Medulla oblongata (tissue), 1 donor: ENCODE measurements around the gene PARVG.
A peak's percentile ranks its signal among the peaks of the same experiment; 100 is the strongest.

Source experiments
- DNase-seq: peaks from one replicate; pipeline ENCODE4 v3.0.0-alpha.2; 2015; ENCODE audit errors: extremely low spot score

Gene PARVG

GRCh38 chr22:44181033-44181911 is 547 bp downstream of the PARVG start:
- peak; percentile 40 for DNase-seq

DNA sequence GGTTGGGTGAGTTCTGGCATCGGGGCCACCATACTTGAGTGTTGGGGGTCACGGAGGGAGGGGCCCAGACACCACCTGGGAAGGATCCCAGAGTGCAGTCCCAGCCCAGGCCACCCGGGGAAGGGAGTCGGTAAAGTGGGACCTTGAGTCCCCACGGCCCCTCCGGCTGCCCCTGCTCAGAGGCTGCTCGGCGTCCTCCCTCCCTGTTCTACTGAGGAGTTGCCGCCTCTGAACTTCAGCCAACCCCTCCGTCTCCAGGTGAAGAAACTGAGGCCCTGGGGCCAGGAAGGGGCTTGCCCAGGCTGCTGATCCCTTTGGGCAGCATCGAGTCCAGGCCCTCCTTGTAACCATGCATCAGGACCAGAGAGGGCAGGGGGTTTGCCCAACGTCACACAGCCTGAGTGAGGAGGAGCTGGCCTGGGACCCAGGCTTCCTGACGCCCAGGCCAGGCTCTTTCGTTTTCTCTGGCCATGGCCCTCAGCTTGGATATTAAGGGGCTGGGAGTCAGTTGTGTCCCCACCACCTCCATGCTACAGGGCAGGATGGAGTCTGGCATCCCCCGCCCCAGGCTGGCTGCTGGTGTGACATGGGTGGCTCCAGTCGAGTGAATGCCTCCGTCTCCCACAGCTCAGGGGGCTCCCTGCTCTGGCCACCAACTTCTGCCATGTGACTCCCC is 1.3 kb downstream of the PARVG start:
- no peak for DNase-seq

- peak; percentile 74 for DNase-seq
Observed at GRCh38 chr22:44182588-44183286, 2.0 kb downstream of the PARVG start.

- no peak for DNase-seq
Observed at GRCh38 chr22:44183287-44183588, 2.5 kb downstream of the PARVG start.

DNA sequence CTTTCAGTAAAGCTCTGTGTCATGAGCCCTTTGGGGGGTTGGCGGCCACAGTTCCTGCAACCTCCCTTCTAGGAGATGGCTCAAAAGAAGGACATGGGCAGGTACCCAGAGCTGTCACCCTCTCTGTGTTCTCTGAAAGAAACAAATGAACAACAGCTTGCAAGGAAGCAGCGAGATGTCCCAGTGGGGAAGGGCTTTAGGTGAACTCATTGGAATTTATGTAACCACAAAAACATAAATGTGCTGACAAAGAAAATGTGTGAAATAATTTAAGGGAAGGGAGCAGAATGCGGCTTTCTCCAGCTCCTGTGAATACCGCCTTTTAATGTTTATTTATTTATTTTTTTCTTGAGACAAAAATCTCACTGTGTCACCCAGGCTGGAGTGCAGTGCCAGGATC is 3.3 kb downstream of the PARVG start:
- no peak for DNase-seq

DNA sequence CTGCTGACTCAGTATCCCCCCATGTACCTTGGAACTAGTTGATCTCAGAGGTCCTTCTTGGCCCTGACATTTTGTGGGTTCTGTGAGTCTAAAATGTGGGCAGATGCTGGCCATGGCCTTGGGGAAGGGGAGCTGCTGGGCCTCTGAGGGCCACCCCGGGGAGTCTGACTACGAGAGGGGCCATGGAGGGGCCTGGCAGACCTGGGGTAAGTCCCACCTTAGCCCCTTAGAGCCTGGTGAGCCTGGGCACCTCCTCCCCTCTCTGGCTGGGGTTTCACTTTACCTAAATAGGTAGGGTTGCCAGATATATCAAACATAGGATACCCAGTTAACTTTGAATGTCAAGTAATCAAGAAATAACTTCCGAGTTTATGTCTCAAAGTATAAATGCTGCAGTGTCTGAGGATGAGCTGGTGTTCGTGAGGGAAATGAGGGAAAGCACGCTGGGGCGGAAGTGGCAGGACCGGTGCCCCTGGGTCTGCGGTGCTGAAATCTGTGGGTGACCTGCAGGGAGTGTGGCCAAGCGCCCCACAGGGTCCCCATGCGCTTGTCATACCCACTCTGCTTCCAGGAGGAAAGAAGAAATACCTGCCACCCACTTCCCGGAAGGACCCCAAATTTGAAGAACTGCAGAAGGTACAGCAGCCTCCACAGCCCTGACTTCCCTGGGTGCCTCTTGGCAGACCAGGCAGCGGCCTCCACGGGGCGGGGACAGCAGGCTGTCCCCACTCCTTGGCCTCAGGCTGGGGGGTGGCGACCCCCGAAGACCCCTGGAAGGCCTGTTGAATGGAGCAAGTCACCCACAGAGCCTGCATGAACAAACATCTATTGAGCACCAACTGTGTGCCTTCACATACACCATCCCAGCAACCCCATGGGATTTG is 4.8 kb downstream of the PARVG start:
- no peak for DNase-seq

DNA sequence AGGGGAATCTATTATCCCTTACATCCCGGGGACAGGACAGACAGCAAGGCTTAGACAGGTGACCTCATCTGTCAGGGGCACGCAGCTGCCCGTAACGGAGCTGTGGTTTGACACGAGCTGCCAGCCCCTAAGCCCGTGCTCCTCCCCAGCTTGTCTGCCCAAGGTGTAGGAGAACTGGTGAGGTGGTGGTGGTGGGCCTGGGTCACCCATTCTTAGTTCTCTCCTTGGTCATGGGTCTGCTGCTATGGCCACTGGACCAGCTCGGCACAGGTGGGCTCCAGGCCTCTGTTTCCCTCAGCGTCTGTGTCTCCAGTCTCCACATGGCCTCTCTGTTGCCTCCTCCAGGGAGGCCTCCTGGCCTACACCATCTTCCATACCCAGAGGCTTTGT is 5.4 kb downstream of the PARVG start:
- DNase-seq, result no peak

GRCh38 chr22:44186737-44187136 is 6.0 kb downstream of the PARVG start:
- DNase-seq, result no peak

GRCh38 chr22:44187652-44188230 is 7.0 kb downstream of the PARVG start:
- DNase-seq, result no peak

- no peak for DNase-seq
Observed at GRCh38 chr22:44188316-44188715, 7.6 kb downstream of the PARVG start.

GRCh38 chr22:44188986-44189630 is 8.4 kb downstream of the PARVG start:
- no peak for DNase-seq

DNA sequence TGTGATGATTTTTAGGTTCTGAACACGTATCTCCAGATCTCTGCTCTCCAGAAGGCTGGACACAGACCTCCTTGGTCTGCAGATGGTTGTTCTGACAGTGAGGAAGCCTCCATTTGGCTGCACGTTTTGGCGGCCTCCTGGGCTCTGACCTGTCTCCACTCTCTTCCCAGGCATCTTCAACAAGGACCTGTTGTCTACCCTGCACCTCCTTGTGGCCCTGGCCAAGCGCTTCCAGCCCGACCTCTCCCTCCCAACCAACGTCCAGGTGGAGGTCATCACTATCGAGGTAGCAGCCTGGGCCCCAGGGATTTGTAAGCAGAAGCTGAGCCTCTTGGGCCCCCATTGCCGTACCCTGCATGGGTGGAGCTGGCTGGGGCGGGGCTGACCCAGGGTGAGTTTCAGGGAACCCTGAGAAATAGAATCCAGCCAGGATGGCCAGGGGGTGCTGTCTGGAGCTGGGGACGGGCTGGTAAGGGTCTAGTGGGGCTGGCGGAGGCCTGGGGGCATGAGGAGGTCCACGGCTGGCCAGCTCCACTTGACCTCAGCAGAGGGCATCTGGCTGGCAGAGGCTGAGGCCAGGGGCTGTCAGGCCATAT is 9.8 kb downstream of the PARVG start:
- no peak for DNase-seq

DNA sequence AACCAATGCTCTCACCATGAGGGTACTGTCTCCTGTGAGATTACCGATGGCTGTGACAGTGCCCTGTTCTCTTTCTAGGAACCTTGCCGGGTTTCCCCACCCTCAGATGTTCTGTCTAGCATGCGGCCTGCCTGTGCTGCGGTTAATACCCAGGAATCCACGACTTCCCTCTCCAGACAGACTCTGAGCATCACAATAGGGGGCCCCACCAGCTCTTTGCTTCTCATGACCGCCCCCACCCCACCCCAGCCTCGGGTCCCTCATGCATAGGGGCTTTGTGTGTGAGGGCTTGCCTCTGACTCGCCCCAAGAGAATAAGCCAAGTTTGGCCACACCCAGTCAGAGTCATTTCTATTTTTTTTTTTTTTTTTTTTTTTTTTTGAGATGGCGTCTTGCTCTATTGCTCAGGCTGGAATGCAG is 10.3 kb downstream of the PARVG start:
- no peak for DNase-seq

DNA sequence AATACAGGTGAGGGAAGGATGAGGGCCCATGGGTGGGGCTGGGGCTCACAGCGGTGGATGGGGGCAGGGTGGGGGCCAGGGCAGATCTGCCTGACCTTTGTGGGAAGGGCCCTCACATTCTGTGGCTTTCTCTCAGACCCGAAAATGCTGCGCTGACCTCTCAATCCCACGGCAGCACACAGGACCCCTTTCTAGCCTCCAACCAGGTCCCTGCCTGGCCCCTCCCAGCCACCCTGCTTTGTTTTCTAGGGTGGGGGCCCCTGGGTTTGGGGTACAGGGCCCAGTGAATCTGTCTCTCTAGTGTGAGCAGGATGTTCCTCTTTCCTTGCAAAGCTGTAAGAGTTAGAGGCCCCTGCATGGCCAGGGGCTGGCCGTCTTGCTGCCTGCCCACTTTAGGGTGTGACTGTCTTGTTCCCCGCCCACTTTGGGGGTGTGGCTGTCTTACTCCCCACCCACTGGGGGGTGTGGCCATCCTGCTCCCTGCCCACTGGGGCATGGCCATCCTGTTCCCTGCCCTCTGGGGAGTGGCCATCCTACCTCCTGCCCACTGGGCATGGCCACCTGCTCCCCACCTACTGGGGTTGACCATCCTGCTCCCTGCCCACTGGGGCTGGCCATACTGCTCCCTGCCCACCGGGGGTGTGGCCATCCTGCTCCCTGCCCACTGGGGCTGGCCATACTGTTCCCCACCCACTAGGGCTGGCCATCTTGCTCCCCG is 11.5 kb downstream of the PARVG start:
- DNase-seq, result no peak

GRCh38 chr22:44192816-44193534 is 12.2 kb downstream of the PARVG start:
- no peak for DNase-seq

- DNase-seq, result no peak
Observed at GRCh38 chr22:44193535-44193891, 12.8 kb downstream of the PARVG start.

DNA sequence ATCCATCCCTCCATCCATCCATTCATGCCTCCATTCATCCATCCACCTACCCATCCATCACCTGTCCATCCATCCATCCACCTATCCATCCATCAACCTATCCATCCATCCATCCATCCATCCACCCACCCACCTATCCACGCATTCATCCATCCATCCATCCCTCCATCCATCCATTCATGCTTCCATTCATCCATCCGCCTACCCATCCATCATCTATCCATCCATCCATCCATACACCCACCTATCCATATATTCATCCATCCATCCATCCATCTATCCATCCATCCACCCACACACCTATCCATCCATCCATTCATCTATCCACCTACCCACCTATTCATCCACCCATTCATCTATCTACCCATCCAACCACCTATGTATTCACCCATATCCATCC is 13.8 kb downstream of the PARVG start:
- DNase-seq, result no peak

DNA sequence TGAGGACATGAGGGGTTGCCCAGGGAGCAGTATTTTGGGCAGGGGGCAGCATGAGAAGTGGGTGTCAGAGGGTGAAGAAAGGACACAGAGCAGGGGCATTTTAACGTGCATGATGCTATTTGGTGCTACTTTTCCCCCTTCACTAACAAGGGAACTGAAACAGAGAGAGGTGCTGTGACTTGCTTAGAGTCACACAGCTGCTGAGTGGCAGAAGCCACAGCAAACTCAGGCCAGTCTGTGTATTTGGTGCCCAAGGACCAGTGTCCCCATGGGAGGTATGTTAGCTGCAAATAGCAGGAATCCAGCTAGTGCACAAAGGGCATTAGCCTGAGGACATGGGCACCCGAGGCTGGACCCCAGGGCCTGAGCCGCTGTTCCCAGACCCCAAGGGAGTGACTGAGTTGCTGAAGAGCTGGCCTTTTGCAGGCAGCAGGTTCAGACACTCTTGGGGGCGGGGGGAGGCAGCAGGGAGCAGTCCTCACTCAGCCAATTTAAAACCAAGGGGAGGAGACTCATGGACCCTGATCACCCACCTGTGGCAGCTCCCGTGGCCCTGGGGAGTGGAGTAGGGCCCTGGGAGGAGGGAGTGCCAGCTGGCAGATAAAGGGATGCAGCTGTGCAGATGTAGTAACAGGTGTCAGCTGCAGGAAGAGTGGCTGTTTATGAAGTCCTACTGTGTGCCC is 14.6 kb downstream of the PARVG start:
- DNase-seq, result no peak

DNA sequence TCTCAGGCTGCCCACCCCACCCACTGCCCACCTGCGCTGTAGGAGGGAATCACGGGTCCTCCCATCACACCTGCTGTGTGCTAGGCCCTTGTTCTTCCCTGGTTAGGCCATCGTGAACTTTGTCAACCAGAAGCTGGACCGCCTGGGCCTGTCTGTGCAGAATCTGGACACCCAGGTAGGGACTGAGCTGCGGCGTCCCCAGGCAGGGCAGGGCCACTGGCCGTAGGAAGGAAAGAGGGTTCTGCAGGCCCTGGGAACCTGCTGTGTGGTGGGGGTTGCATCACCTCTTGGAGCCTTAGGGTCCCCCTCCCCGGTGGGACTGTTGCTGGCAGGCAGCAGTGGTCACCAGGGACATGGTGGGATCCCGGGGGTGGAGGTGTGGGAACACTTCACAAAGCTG is 15.5 kb downstream of the PARVG start:
- DNase-seq, result no peak
